G401 (cell line): ENCODE measurements around the gene MARVELD1. TPM values are rescaled to one million over a fixed set of nuclear protein-coding genes. Genes with fewer than 3 reads are reported as not detected.

Experiments used
- DNase-seq: peaks from one replicate; pipeline ENCODE4 v3.0.0-alpha.2; 2015; ENCODE audit warnings: low spot score
- in situ Hi-C: cut with HindIII; loops from 2 replicates; pipeline ENCODE4 v1.10.0; 2016; ENCODE audit warnings: low sequenced_read_pairs, mixed read lengths
- total RNA-seq: library from RNA; depleted of rRNA; stranded (reverse); fragments of >200 nt; shearing (Covaris generic); gene quantifications from 2 replicates; pipeline ENCODE4 v1.2.3, GENCODE V29; 2014; rRNA removed

The MARVELD1 gene
- total RNA-seq, 1 experiment from 2014 or later: 61.1 TPM

- in situ Hi-C loops: no loop called here
- no peak for DNase-seq
Measured at GRCh38 chr10:97766106-97766810, 52.7 kb downstream of the MARVELD1 start.

GRCh38 chr10:97766996-97767924, 53.7 kb downstream of the MARVELD1 start:
- in situ Hi-C loops: no loop called here
- DNase-seq: no peak

Other genes starting within 250 kb of the MARVELD1 start
- 67.8 and 89.3 TPM in 2 replicates for gene MMS19, start 215.3 kb upstream of the MARVELD1 start, total RNA-seq
- 32.5 and 39.5 TPM in 2 replicates for gene UBTD1, start 214.8 kb upstream of the MARVELD1 start, total RNA-seq
- 0.41 and 3.4 TPM in 2 replicates for gene ANKRD2, start 141.0 kb upstream of the MARVELD1 start, total RNA-seq
- 8.0 and 8.1 TPM in 2 replicates for gene HOGA1, start 129.3 kb upstream of the MARVELD1 start, total RNA-seq
- 0.24 TPM in 1 of 2 replicates, not detected in the other for gene C10orf62, start 124.0 kb upstream of the MARVELD1 start, total RNA-seq
- 15.6 and 18.8 TPM in 2 replicates for gene MORN4, start 80.2 kb upstream of the MARVELD1 start, total RNA-seq
- 40.2 and 42.2 TPM in 2 replicates for gene PI4K2A, start 73.1 kb upstream of the MARVELD1 start, total RNA-seq
- gene AVPI1, start 26.5 kb upstream of the MARVELD1 start, total RNA-seq: 19.1 and 24.4 TPM in 2 replicates
- gene ZFYVE27, start 23.4 kb downstream of the MARVELD1 start, total RNA-seq: 21.8 and 24.8 TPM in 2 replicates
- not detected in 2 replicates for gene SFRP5, start 58.3 kb downstream of the MARVELD1 start, total RNA-seq
- gene GOLGA7B, start 136.1 kb downstream of the MARVELD1 start, total RNA-seq: 0.12 TPM in 1 of 2 replicates, not detected in the other